PC-9 (cell line): ENCODE results near the gene NUP43. TPM values are rescaled to one million over a fixed set of nuclear protein-coding genes. Genes with fewer than 3 reads are reported as not detected.
"Not testable (repeated sequence)": the region's sequence is repeated elsewhere in the genome, so short reads cannot be mapped to it uniquely, and the experiment has no call there.

Experiments
- BruUV-seq: library from RNA; stranded (reverse); fragments of 400-500 nt; replicated peaks from 2 replicates; lab custom pipeline; 2021; lab: Mats Ljungman, UMichigan
- CTCF ChIA-PET: fragments of 300-600 bp; sonication (Branson Sonifier 250); formaldehyde crosslinking; loops from one replicate; lab custom pipeline; 2022; ENCODE audit warnings: antibody characterized with exemption; lab: Charles Lee
- POLR2A ChIA-PET: fragments of 300-600 bp; sonication (Branson Sonifier 250); formaldehyde crosslinking; loops from one replicate; lab custom pipeline; 2022; ENCODE audit warnings: antibody characterized with exemption; ENCODE audit not compliant: unreplicated experiment; lab: Charles Lee
- DNase-seq, 2 experiments: peaks; one replicate each; pipeline versions ENCODE4 v3.0.0 to v3.0.0-alpha.2; 2015 to 2022; ENCODE audit warnings: mixed read lengths in 1 of 2
- H2AFZ ChIP-seq: fragments of 200-600 bp; sonication (generic); 2 replicates; pipeline ENCODE4 v1.8.1; 2017; ENCODE audit warnings: antibody characterized with exemption
- H3F3A ChIP-seq: fragments of 200-600 bp; sonication (generic); 2 replicates; pipeline ENCODE4 v1.8.1; 2017; ENCODE audit warnings: antibody characterized with exemption, mild to moderate bottlenecking, low read depth; ENCODE audit not compliant: insufficient read depth
- H3K27ac ChIP-seq: fragments of 200-600 bp; sonication (generic); 2 replicates; pipeline ENCODE4 v1.6.1; 2016; ENCODE audit warnings: mixed run types
- H3K27me3 ChIP-seq: fragments of 200-600 bp; sonication (generic); 2 replicates; pipeline ENCODE4 v1.6.1; 2016; ENCODE audit warnings: low read depth, mixed run types; ENCODE audit not compliant: insufficient read depth
- H3K36me3 ChIP-seq: fragments of 200-600 bp; sonication (generic); 2 replicates; pipeline ENCODE4 v1.6.1; 2016; ENCODE audit warnings: low read depth, mixed run types
- H3K4me1 ChIP-seq: fragments of 200-600 bp; sonication (generic); replicated peaks from 2 replicates; pipeline ENCODE4 v1.6.1; 2016; ENCODE audit warnings: mixed run types; ENCODE audit not compliant: insufficient read depth
- H3K4me2 ChIP-seq: fragments of 200-600 bp; sonication (generic); 2 replicates; pipeline ENCODE4 v1.6.1; 2017; ENCODE audit warnings: mixed run types
- H3K4me3 ChIP-seq: fragments of 200-600 bp; sonication (generic); 2 replicates; pipeline ENCODE4 v1.6.1; 2016; ENCODE audit warnings: mixed run types
- H3K79me2 ChIP-seq: fragments of 200-600 bp; sonication (generic); 2 replicates; pipeline ENCODE4 v1.6.1; 2017; ENCODE audit warnings: low read depth, mixed run types
- H3K9me2 ChIP-seq: fragments of 200-600 bp; sonication (generic); 2 replicates; pipeline ENCODE4 v1.8.1; 2017; ENCODE audit warnings: mild to moderate bottlenecking; ENCODE audit not compliant: insufficient read depth
- H3K9me3 ChIP-seq: fragments of 200-600 bp; sonication (generic); 2 replicates; pipeline ENCODE4 v1.8.1; 2016; ENCODE audit warnings: low read depth; ENCODE audit not compliant: insufficient read depth
- H4K20me1 ChIP-seq: fragments of 200-600 bp; sonication (generic); 2 replicates; pipeline ENCODE4 v1.8.1; 2017; ENCODE audit not compliant: insufficient read depth
- CTCF ChIP-seq: fragments of 200-600 bp; sonication (generic); conservative IDR thresholded peaks from 2 replicates; pipeline ENCODE4 v1.6.1; 2017; ENCODE audit warnings: mixed run types, antibody characterized with exemption, mild to moderate bottlenecking, moderate library complexity
- EZH2 ChIP-seq: fragments of 200-600 bp; sonication (generic); IDR thresholded peaks from 2 replicates; pipeline ENCODE4 v1.8.0; 2017; ENCODE audit warnings: antibody characterized with exemption, low read depth
- intact Hi-C: fragments of 100-400 bp; cut with micrococcal nuclease; formaldehyde crosslinking; loops from one replicate; pipeline ENCODE4 v1.10.0; 2022; ENCODE audit not compliant: unreplicated experiment
- total RNA-seq: library from RNA; stranded (reverse); gene quantifications from 2 replicates; pipeline ENCODE4 v1.2.3, GENCODE V29; 2021

NUP43 gene
- total RNA-seq, 1 experiment from 2014 or later, result 36.2 TPM

DNA sequence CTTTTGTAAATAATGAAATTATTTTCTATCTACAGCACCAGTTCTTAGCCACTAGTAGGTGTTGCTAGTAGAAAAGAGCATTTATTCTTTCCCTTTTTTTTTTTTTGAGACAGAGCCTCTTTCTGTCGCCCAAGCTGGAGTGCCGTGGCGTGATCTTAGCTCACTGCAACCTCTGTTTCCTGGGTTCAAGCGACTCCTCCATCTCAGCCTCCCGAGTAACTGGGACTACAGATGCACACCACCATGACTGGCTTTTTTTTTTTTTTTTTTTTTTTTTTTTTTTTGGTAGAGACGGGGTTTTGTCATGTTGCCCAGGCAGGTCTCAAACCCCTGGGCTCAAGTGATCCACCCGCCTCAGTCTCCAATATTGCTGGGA, 9.9 kb upstream of the NUP43 start:
- ChIA-PET CTCF (interaction anchor here (0.7 kb wide), 1 partner anchor 128 kb away, joined by 4 read pairs; no protein-coding TSS in a partner anchor), POLR2A (no interaction called here)
- H2AFZ ChIP-seq, result no peak overlapping the region
- DNase-seq, result no peak
- no peak overlapping the region for H3K27ac ChIP-seq
- no peaks in the 10 kb centered on the region for H3K9me3 ChIP-seq
- H3K36me3 ChIP-seq, result no peaks in the 10 kb centered on the region
- TF ChIP-seq CTCF (no peak), EZH2 (no peak)
- H3F3A ChIP-seq, result no peaks in the 10 kb centered on the region
- peaks cover 74% of the 10 kb centered on the region for H3K79me2 ChIP-seq
- no TSS peak for BruUV-seq
- peaks cover 33% of the 10 kb centered on the region for H4K20me1 ChIP-seq
- intact Hi-C loops, result no loop called here
- H3K4me2 ChIP-seq, result no peak overlapping the region
- H3K9me2 ChIP-seq, result no peaks in the 10 kb centered on the region
- H3K4me1 ChIP-seq, result no peaks in the 10 kb centered on the region
- H3K4me3 ChIP-seq, result no peak overlapping the region
- H3K27me3 ChIP-seq, result no peaks in the 10 kb centered on the region

DNA sequence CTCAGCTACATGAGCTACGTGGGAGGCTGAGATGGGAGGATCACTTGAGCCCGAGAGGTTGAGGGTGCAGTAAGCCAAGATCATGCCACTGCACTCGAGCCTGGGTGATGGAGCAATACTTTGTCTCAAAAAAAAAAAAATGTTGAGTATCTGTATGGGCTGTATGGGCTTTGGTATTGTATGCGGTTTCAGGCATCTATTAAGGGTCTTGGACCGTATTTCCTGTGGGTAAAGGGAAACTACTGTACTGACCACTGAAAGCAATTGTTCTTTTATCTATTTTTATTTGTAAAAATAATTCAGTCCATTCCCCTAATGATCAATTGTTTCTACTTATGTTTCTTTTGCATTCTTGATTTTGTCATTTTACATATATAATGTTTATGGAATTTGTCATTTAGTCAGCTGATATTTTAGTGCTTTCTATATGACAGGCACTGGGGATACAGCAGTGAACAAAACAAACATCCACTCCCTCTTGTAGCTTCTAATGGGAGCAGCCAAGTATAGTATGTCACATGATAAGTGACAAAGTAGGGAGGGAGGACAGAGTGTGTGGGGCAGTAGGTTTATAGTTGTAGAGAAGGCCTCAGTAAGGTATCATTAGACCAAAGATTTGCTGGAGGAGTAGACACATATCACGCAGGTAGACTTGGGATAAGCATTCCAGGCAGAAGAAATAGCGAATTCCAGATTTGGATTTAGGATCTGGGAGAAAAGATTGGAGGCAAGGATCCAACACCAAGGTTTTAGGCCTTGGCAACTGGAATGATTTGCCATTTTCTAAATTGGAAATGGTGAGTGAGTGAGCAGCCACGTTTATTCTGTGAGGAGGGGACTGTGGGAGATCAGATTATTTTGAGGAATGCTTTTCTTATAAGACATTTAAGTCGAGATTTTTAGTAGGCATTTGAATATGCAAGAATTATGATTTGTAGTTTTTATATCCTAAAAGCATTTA, 9.3 kb upstream of the NUP43 start:
- Histone ChIP-seq H3F3A (no peaks in the 10 kb centered on the region), H2AFZ (no peak overlapping the region), H3K4me1 (peaks cover 6% of the 10 kb centered on the region), H4K20me1 (peaks cover 33% of the 10 kb centered on the region), H3K36me3 (no peaks in the 10 kb centered on the region), H3K4me2 (no peak overlapping the region), H3K79me2 (peaks cover 80% of the 10 kb centered on the region), H3K9me3 (no peaks in the 10 kb centered on the region), H3K27me3 (no peaks in the 10 kb centered on the region), H3K4me3 (no peak overlapping the region), H3K9me2 (no peaks in the 10 kb centered on the region), H3K27ac (no peak overlapping the region)
- POLR2A ChIA-PET, result no interaction called here
- BruUV-seq, result no TSS peak
- TF ChIP-seq CTCF, result no peak
- no peak for TF ChIP-seq EZH2
- DNase-seq, result no peak
- intact Hi-C loops, result no loop called here
- CTCF ChIA-PET, result no interaction called here

DNA sequence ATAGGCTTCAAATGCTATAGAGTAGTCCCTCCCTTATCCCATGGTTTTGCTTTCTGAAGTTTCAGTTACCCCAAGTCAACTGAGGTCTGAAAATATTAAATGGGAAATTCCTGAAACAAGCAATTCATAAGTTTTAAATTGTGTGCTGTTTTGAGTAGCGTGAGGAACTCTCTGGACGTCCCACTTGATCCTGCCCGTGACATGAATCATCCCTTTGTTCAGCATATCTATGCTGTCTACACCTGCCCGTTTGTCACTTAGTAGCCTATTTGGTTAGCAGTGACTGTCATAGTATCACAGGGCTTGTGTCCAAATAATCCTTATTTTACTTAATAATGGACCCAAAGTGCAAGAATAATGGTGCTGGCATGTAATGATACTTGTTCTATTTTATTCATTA, 8.2 kb upstream of the NUP43 start:
- Histone ChIP-seq H3K4me3 (no peak overlapping the region), H3K36me3 (no peaks in the 10 kb centered on the region), H3K27ac (no peak overlapping the region), H3K27me3 (no peaks in the 10 kb centered on the region), H3K9me3 (no peaks in the 10 kb centered on the region), H2AFZ (no peak overlapping the region), H3K4me1 (peaks cover 6% of the 10 kb centered on the region), H3K9me2 (no peaks in the 10 kb centered on the region), H3K4me2 (no peak overlapping the region), H3F3A (no peaks in the 10 kb centered on the region), H4K20me1 (peaks cover 26% of the 10 kb centered on the region), H3K79me2 (peaks cover 83% of the 10 kb centered on the region)
- CTCF ChIA-PET, result no interaction called here
- POLR2A ChIA-PET, result no interaction called here
- TF ChIP-seq CTCF (no peak), EZH2 (no peak)
- intact Hi-C loops, result no loop called here
- BruUV-seq, result no TSS peak
- DNase-seq, result no peak

- DNase-seq, H3F3A ChIP-seq, H3K27me3 ChIP-seq, H3K9me2 ChIP-seq, H3K9me3 ChIP-seq, H3K4me2 ChIP-seq, H2AFZ ChIP-seq, H3K27ac ChIP-seq, CTCF ChIA-PET, H3K36me3 ChIP-seq, BruUV-seq, H3K4me3 ChIP-seq, H3K4me1 ChIP-seq, intact Hi-C loops, POLR2A ChIA-PET: not testable (repeated sequence)
- peaks cover 22% of the 10 kb centered on the region for H4K20me1 ChIP-seq
- peaks cover 71% of the 10 kb centered on the region for H3K79me2 ChIP-seq
Measured at GRCh38 chr6:149753374-149753637, 7.0 kb upstream of the NUP43 start.
